MM.1S (cell line): ENCODE data around the gene LIX1.

Experiments
- DNase-seq: peaks from one replicate; pipeline ENCODE4 v3.0.0-alpha.2; 2015
- H2AFZ ChIP-seq: fragments of 300-600 bp; sonication (generic); 2 replicates; pipeline ENCODE4 v1.6.0; 2016; ENCODE audit warnings: antibody characterized with exemption, low read length
- H3F3A ChIP-seq: fragments of 300-600 bp; sonication (generic); 2 replicates; pipeline ENCODE4 v1.6.1; 2016; ENCODE audit warnings: mild to moderate bottlenecking, antibody characterized with exemption, low read length, moderate library complexity, mixed read lengths; ENCODE audit not compliant: insufficient read depth
- H3K27ac ChIP-seq: fragments of 300-600 bp; sonication (generic); 2 replicates; pipeline ENCODE4 v1.5.1; 2016; ENCODE audit warnings: mild to moderate bottlenecking, low read length
- H3K27me3 ChIP-seq: fragments of 300-600 bp; sonication (generic); replicated peaks from 2 replicates; pipeline ENCODE4 v1.6.0; 2016; ENCODE audit warnings: low read length; ENCODE audit not compliant: insufficient read depth
- H3K36me3 ChIP-seq: fragments of 300-600 bp; sonication (generic); replicated peaks from 2 replicates; pipeline ENCODE4 v1.6.1; 2016; ENCODE audit warnings: mild to moderate bottlenecking, low read length, mixed read lengths; ENCODE audit not compliant: insufficient read depth
- H3K4me1 ChIP-seq: fragments of 300-600 bp; sonication (generic); 2 replicates; pipeline ENCODE4 v1.6.1; 2016; ENCODE audit warnings: low read length, mixed read lengths
- H3K4me2 ChIP-seq: fragments of 300-600 bp; sonication (generic); 2 replicates; pipeline ENCODE4 v1.6.0; 2016; ENCODE audit warnings: low read depth, low read length
- H3K4me3 ChIP-seq: fragments of 300-600 bp; sonication (generic); 2 replicates; pipeline ENCODE4 v1.5.1; 2016; ENCODE audit warnings: low read length, mixed read lengths
- H3K79me2 ChIP-seq: fragments of 300-600 bp; sonication (generic); 2 replicates; pipeline ENCODE4 v1.6.1; 2016; ENCODE audit warnings: mixed run types, low read length, mixed read lengths
- H3K9ac ChIP-seq: fragments of 300-600 bp; sonication (generic); 2 replicates; pipeline ENCODE4 v1.6.1; 2016; ENCODE audit warnings: low read length, mixed read lengths
- H3K9me2 ChIP-seq: fragments of 300-600 bp; sonication (generic); replicated peaks from 2 replicates; pipeline ENCODE4 v1.6.1; 2016; ENCODE audit warnings: mild to moderate bottlenecking, low read length, mixed read lengths; ENCODE audit not compliant: insufficient read depth
- H3K9me3 ChIP-seq: fragments of 300-600 bp; sonication (generic); replicated peaks from 2 replicates; pipeline ENCODE4 v1.6.1; 2016; ENCODE audit warnings: mild to moderate bottlenecking, low read length, mixed read lengths; ENCODE audit not compliant: insufficient read depth
- H4K20me1 ChIP-seq: fragments of 300-600 bp; sonication (generic); 2 replicates; pipeline ENCODE4 v1.6.1; 2016; ENCODE audit warnings: mild to moderate bottlenecking, low read length, moderate library complexity, mixed read lengths; ENCODE audit not compliant: insufficient read depth
- EZH2 ChIP-seq: fragments of 300-600 bp; sonication (generic); optimal IDR thresholded peaks from 2 replicates; pipeline ENCODE3; 2017; ENCODE audit warnings: low read depth, mild to moderate bottlenecking, antibody characterized with exemption, low read length, mixed read lengths
- EZH2phosphoT487 ChIP-seq: fragments of 300-600 bp; sonication (generic); IDR thresholded peaks from 2 replicates; pipeline ENCODE4 v1.6.1; 2018; ENCODE audit warnings: antibody characterized with exemption, low read length
- TF ChIP-seq, protein P1 (sequence below): fragments of 300-600 bp; sonication (generic); IDR thresholded peaks from 2 replicates; pipeline ENCODE4 v1.5.1; 2016; ENCODE audit warnings: antibody characterized with exemption, low read length, mixed read lengths

LIX1 gene

DNA sequence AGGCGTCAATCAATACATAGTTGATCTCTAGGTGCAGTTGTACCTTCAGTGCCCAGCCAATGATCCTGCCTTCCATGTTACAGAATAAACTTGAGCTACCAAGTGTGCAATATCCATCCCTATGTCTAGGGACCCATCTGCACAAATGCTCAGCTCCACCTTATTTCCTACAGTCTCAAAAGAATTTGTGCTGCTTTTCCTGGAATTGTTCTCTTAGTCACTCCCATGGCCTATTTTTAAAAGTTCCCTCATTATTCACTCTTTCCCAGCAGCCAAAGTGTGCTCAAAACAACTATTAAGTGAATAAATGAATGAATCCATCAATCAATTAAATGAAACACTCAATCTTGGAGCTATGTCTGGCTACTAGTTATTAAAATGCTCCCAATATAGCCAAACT lies 14.7 kb downstream of the LIX1 start:
- Histone ChIP-seq H3K27me3 (no peaks in the 10 kb centered on the region), H3K79me2 (no peaks in the 10 kb centered on the region), H3K9ac (no peak overlapping the region), H2AFZ (no peak overlapping the region), H3K9me2 (no peaks in the 10 kb centered on the region), H3K4me2 (no peak overlapping the region), H3K9me3 (no peaks in the 10 kb centered on the region), H3K4me1 (no peaks in the 10 kb centered on the region), H3F3A (no peaks in the 10 kb centered on the region), H3K4me3 (no peak overlapping the region), H4K20me1 (no peaks in the 10 kb centered on the region), H3K36me3 (no peaks in the 10 kb centered on the region), H3K27ac (no peak overlapping the region)
- no peak for DNase-seq
- TF ChIP-seq, protein P1, sequence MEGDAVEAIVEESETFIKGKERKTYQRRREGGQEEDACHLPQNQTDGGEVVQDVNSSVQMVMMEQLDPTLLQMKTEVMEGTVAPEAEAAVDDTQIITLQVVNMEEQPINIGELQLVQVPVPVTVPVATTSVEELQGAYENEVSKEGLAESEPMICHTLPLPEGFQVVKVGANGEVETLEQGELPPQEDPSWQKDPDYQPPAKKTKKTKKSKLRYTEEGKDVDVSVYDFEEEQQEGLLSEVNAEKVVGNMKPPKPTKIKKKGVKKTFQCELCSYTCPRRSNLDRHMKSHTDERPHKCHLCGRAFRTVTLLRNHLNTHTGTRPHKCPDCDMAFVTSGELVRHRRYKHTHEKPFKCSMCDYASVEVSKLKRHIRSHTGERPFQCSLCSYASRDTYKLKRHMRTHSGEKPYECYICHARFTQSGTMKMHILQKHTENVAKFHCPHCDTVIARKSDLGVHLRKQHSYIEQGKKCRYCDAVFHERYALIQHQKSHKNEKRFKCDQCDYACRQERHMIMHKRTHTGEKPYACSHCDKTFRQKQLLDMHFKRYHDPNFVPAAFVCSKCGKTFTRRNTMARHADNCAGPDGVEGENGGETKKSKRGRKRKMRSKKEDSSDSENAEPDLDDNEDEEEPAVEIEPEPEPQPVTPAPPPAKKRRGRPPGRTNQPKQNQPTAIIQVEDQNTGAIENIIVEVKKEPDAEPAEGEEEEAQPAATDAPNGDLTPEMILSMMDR = no peak
- TF ChIP-seq EZH2phosphoT487 (no peak), EZH2 (no peak)

DNA sequence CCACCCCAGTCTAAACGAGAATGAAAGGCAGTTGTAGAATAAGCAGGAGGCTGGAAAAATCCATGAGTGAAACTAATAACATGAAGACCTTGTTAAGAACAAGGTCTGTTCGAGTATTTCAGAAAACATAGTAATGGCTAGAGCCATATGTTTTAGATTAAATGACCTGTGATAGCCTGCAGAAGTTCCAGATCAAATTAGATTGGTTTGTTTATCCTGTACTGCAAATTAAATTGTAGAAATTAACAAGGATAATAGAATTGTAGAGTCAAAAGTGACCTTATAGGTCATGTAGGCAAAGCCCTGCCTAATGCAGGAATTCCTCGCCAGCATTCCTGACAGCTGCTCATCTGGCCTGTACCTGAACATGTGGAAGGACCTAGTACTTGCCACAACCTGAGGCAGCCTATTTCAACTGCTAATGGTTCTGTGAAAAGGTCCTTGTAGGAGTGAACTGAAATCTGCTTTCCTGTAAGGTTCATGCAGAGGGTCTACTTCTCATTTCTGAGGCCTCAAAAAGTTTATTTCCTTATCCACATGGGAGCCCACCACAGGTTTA lies 17.2 kb downstream of the LIX1 start:
- no peaks in the 10 kb centered on the region for H3K36me3 ChIP-seq
- no peaks in the 10 kb centered on the region for H4K20me1 ChIP-seq
- H3K4me1 ChIP-seq = no peaks in the 10 kb centered on the region
- no peak overlapping the region for H3K27ac ChIP-seq
- no peak overlapping the region for H3K4me3 ChIP-seq
- no peaks in the 10 kb centered on the region for H3K9me2 ChIP-seq
- TF ChIP-seq, protein P1 = no peak
- TF ChIP-seq EZH2phosphoT487 (no peak), EZH2 (no peak)
- no peaks in the 10 kb centered on the region for H3K9me3 ChIP-seq
- no peak for DNase-seq
- H3F3A ChIP-seq = no peaks in the 10 kb centered on the region
- no peak overlapping the region for H3K4me2 ChIP-seq
- H3K9ac ChIP-seq = no peak overlapping the region
- H2AFZ ChIP-seq = no peak overlapping the region
- no peaks in the 10 kb centered on the region for H3K27me3 ChIP-seq
- no peaks in the 10 kb centered on the region for H3K79me2 ChIP-seq

DNA sequence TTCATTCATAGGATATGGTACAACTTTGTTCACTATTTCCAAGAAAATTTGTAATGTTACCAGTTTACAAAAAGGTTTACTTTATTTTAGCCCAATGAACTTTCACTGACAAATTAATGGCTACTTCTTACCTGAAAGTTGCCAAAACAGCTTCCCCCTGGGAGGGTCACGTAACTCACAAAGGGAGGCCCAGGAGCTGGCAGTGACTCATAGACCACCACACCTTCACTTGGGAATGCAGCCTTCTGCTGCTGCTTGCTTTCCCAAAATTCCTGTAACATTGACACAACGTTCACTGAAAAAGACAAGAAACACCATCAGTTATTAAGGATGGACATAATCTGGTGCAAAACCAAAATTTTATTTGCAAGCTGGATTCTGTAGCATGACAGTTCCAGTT lies 18.1 kb downstream of the LIX1 start:
- Histone ChIP-seq H3K4me1 (no peaks in the 10 kb centered on the region), H3K4me2 (no peak overlapping the region), H3K27ac (no peak overlapping the region), H3K9ac (no peak overlapping the region), H3K27me3 (no peaks in the 10 kb centered on the region), H3K9me2 (no peaks in the 10 kb centered on the region), H4K20me1 (no peaks in the 10 kb centered on the region), H2AFZ (no peak overlapping the region), H3K36me3 (no peaks in the 10 kb centered on the region), H3K4me3 (no peak overlapping the region), H3F3A (no peaks in the 10 kb centered on the region), H3K9me3 (no peaks in the 10 kb centered on the region), H3K79me2 (no peaks in the 10 kb centered on the region)
- TF ChIP-seq EZH2phosphoT487 = no peak
- DNase-seq = no peak

DNA sequence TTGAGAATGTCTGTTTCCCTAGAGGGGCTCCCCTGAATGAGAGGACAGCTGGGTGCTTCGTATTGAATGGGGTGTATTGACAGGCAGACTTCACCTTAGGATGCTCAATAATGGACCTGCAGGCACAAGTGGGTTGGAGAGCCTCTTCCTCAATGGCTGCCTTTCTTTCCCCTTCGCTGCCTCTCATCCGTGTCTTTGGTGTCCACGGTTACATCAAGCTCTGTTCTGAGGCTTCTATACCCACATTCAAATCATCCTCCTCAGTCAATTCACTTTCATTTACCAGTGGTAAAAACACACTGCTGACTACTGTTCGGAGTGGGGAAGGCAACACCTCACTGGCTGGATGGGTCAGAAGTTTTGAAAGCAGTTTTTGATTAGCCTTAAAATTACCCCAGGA lies 20.6 kb downstream of the LIX1 start:
- Histone ChIP-seq H2AFZ (no peak overlapping the region), H3K27me3 (no peaks in the 10 kb centered on the region), H3K4me1 (peaks cover 9% of the 10 kb centered on the region; the same call in 1 of the 2 replicates), H3K79me2 (no peaks in the 10 kb centered on the region), H3K4me3 (no peak overlapping the region), H3K9me3 (no peaks in the 10 kb centered on the region), H3K9ac (no peak overlapping the region), H3K27ac (no peak overlapping the region), H3K9me2 (no peaks in the 10 kb centered on the region), H3K36me3 (no peaks in the 10 kb centered on the region), H3K4me2 (no peak overlapping the region), H3F3A (no peaks in the 10 kb centered on the region), H4K20me1 (no peaks in the 10 kb centered on the region)
- TF ChIP-seq EZH2 = no peak
- TF ChIP-seq, protein P1 = no peak
- no peak for TF ChIP-seq EZH2phosphoT487
- no peak for DNase-seq
